Esophagus muscularis mucosa (tissue), 4 donors: ENCODE data around the gene PAQR5. TPM values are rescaled to one million over a fixed set of nuclear protein-coding genes. Genes with fewer than 3 reads are reported as not detected.

Experiments used
- DNase-seq: peaks from one replicate; pipeline ENCODE4 v3.0.0-alpha.2; 2017; ENCODE audit errors: extremely low spot score
- H3K27ac ChIP-seq, 4 donors: fragments of 200-600 bp; sonication (generic); replicated peaks in 1 of 4; 1 replicate in 3 of 4; 2 replicates in 1 of 4; pipeline ENCODE4 v1.5.1; 2016 to 2019; ENCODE audit warnings: mild to moderate bottlenecking in 1 of 4
- H3K27me3 ChIP-seq, 4 donors: fragments of 200-600 bp; sonication (generic); one replicate each; pipeline versions ENCODE4 v1.5.1 to v1.6.0; 2016 to 2019
- H3K36me3 ChIP-seq, 4 donors: fragments of 200-600 bp; sonication (generic); one replicate each; pipeline ENCODE4 v1.5.1; 2016 to 2019
- H3K4me1 ChIP-seq, 4 donors: fragments of 200-600 bp; sonication (generic); one replicate each; pipeline ENCODE4 v1.5.1; 2016 to 2019
- H3K4me3 ChIP-seq, 4 donors: fragments of 200-600 bp; sonication (generic); 1 replicate in 2 of 4; 2 replicates in 2 of 4; pipeline ENCODE4 v1.5.1; 2016 to 2019; ENCODE audit warnings: mild to moderate bottlenecking in 4 of 4, moderate library complexity in 1 of 4
- H3K9me3 ChIP-seq, 4 donors: fragments of 200-600 bp; sonication (generic); 1 replicate in 3 of 4; 2 replicates in 1 of 4; pipeline ENCODE4 v1.5.1; 2016 to 2019
- CTCF ChIP-seq, 3 experiments: fragments of 200-600 bp in 2 of 3; fragments of 450-650 bp in 1 of 3; sonication (generic) in 2 of 3; IDR thresholded peaks; one replicate each; pipeline ENCODE4 v1.5.1; 2017 to 2019; ENCODE audit warnings: antibody characterized with exemption in 3 of 3, mild to moderate bottlenecking in 2 of 3, moderate library complexity in 1 of 3
- EP300 ChIP-seq: sonication (generic); formaldehyde crosslinking; IDR thresholded peaks from one replicate; pipeline ENCODE4 v1.6.1; 2017; ENCODE audit warnings: antibody characterized with exemption
- POLR2A ChIP-seq: fragments of 450-650 bp; IDR thresholded peaks from one replicate; pipeline ENCODE4 v1.6.1; 2017; ENCODE audit warnings: antibody characterized with exemption, moderate library complexity, mild to moderate bottlenecking, low read depth
- POLR2AphosphoS5 ChIP-seq, 2 donors: sonication (generic); formaldehyde crosslinking; IDR thresholded peaks; one replicate each; pipeline ENCODE4 v1.6.1; 2017; ENCODE audit warnings: antibody characterized with exemption in 2 of 2
- WGBS: methylation state at CpG from one replicate; pipeline ENCODE4 v1.1.5; 2018; 5-methylcytosine and 5-hydroxymethylcytosine counted together
- intact Hi-C: fragments of 100-400 bp; cut with DNase I; formaldehyde crosslinking; loops from one replicate; pipeline ENCODE4 v1.15.1; 2023
- total RNA-seq, 4 donors: library from RNA; depleted of rRNA; stranded (reverse); fragments of >200 nt; gene quantifications; one replicate each; pipeline versions ENCODE4 v1.1.0 to v1.2.1, GENCODE V29; 2016

PAQR5 gene
- total RNA-seq, 4 donors from 2014 or later = 0.32 to 3.0 (median 1.5) TPM

DNA sequence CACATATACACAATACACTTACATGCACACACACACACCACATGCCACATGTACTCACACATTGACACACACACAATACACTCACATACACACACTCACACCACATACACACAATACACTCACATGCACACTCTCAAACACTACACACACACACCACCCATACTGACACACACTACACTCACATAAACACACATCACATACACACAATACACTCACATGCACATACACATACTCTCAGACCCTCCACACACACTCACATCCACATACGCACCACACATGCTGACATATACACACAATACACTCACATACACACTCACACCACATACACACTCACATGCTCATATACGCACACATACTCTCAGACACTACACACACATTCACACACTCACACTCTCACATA lies 87.1 kb downstream of the PAQR5 start:
- no peak overlapping the region for H3K27ac ChIP-seq
- H3K4me3 ChIP-seq = no peak overlapping the region
- intact Hi-C loops = no loop called here
- no peak for DNase-seq
- no peaks in the 10 kb centered on the region for H3K36me3 ChIP-seq
- WGBS = 90% methylated on average over 2 of the region's 2 CpGs
- no peaks in the 10 kb centered on the region for H3K27me3 ChIP-seq
- no peak for TF ChIP-seq POLR2A
- TF ChIP-seq EP300 = no peak
- TF ChIP-seq CTCF (IDR thresholded peaks at IDR 0.05) = no peak
- TF ChIP-seq POLR2AphosphoS5 (IDR thresholded peaks at IDR 0.05) = no peak
- H3K9me3 ChIP-seq = no peaks in the 10 kb centered on the region
- H3K4me1 ChIP-seq = no peaks in the 10 kb centered on the region

- intact Hi-C loops = no loop called here
- H3K36me3 ChIP-seq = no peaks in the 10 kb centered on the region
- no peaks in the 10 kb centered on the region for H3K4me1 ChIP-seq
- 81% methylated on average over 5 of the region's 7 CpGs for WGBS
- DNase-seq = no peak
- no peak overlapping the region for H3K4me3 ChIP-seq
- no peaks in the 10 kb centered on the region for H3K9me3 ChIP-seq
- no peaks in the 10 kb centered on the region for H3K27me3 ChIP-seq
- H3K27ac ChIP-seq = no peak overlapping the region
- TF ChIP-seq EP300 (no peak), POLR2A (no peak), POLR2AphosphoS5 (IDR thresholded peaks at IDR 0.05) (no peak), CTCF (IDR thresholded peaks at IDR 0.05) (no peak)
These were observed 87.6 kb downstream of the PAQR5 start for GRCh38 chr15:69386284-69386683.

DNA sequence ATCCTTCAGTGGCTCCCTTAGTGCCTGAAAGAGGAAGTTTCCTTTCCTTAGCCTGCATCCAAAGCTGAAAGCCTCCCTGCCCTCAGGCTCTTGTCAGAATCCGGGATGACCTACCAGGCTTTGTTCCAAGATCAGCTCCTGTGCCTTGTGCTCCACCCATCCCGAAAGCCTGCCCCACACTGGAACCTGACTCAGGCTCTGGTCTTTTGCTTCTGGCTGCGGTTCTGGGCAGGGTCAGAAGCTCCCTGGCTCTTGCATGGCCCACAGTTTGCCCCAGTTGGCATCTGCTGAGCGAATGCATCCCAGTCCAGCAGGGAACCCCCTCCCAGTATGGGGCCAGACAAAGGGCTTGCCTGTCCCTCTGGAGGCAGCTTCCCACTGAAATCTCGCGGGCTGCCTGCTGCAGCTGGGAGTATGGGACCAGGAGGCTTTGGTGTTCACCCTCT lies 89.6 kb downstream of the PAQR5 start:
- no peaks in the 10 kb centered on the region for H3K4me1 ChIP-seq
- H3K9me3 ChIP-seq = no peaks in the 10 kb centered on the region
- H3K4me3 ChIP-seq = no peak overlapping the region
- H3K27ac ChIP-seq = no peak overlapping the region
- DNase-seq = no peak
- 47% methylated on average over 2 of the region's 6 CpGs for WGBS
- H3K36me3 ChIP-seq = no peaks in the 10 kb centered on the region
- no peaks in the 10 kb centered on the region for H3K27me3 ChIP-seq
- intact Hi-C loops = no loop called here
- TF ChIP-seq POLR2A = no peak
- TF ChIP-seq CTCF (IDR thresholded peaks at IDR 0.05) = no peak
- no peak for TF ChIP-seq EP300
- TF ChIP-seq POLR2AphosphoS5 (IDR thresholded peaks at IDR 0.05) = no peak

- H3K4me3 ChIP-seq = no peak overlapping the region
- H3K27ac ChIP-seq = no peak overlapping the region
- H3K9me3 ChIP-seq = no peaks in the 10 kb centered on the region
- H3K27me3 ChIP-seq = no peaks in the 10 kb centered on the region
- no peak for TF ChIP-seq CTCF (IDR thresholded peaks at IDR 0.05)
- no peak for TF ChIP-seq EP300
- no peak for TF ChIP-seq POLR2A
- no peak for TF ChIP-seq POLR2AphosphoS5 (IDR thresholded peaks at IDR 0.05)
- 91% methylated on average over 7 of the region's 7 CpGs for WGBS
- no peaks in the 10 kb centered on the region for H3K36me3 ChIP-seq
- no peak for DNase-seq
- peaks cover 2 to 4% (median 3%) of the 10 kb centered on the region in 4 donors for H3K4me1 ChIP-seq
- intact Hi-C loops = no loop called here
These were observed 90.7 kb downstream of the PAQR5 start for GRCh38 chr15:69389426-69389825.

- Histone ChIP-seq H3K4me1 (peaks cover 7 to 10% (median 10%) of the 10 kb centered on the region in 4 donors), H3K4me3 (no peak overlapping the region), H3K9me3 (no peaks in the 10 kb centered on the region), H3K27me3 (peaks cover 0 to 9% (median 0%) of the 10 kb centered on the region in 4 donors), H3K36me3 (no peaks in the 10 kb centered on the region), H3K27ac (no peak overlapping the region)
- TF ChIP-seq POLR2A (no peak), CTCF (IDR thresholded peaks at IDR 0.05) (no peak), EP300 (no peak), POLR2AphosphoS5 (IDR thresholded peaks at IDR 0.05) (no peak)
- whole genome bisulfite sequencing = 83% methylated on average over 2 of the region's 2 CpGs
- no peak for DNase-seq
- intact Hi-C loops = loop anchor here (10.0 kb wide), 1 partner anchor 126 kb away; no protein-coding TSS in a partner anchor
These were observed 91.9 kb downstream of the PAQR5 start for GRCh38 chr15:69390575-69390974.
